Astrocyte (in vitro differentiated cells and primary cell): ENCODE results near the gene ELOVL7.

Source experiments
- EZH2 ChIP-seq: IDR thresholded peaks from 2 replicates; pipeline ENCODE4 v1.6.1; 2012; ENCODE audit warnings: mild to moderate bottlenecking, low read length, inconsistent platforms; ENCODE audit not compliant: insufficient read depth
- TF ChIP-seq, protein P1 (sequence below): IDR thresholded peaks from 2 replicates; pipeline ENCODE4 v1.5.1; 2011; ENCODE audit warnings: low read depth, mild to moderate bottlenecking, inconsistent platforms, low read length, moderate library complexity; ENCODE audit not compliant: insufficient read depth

DNA sequence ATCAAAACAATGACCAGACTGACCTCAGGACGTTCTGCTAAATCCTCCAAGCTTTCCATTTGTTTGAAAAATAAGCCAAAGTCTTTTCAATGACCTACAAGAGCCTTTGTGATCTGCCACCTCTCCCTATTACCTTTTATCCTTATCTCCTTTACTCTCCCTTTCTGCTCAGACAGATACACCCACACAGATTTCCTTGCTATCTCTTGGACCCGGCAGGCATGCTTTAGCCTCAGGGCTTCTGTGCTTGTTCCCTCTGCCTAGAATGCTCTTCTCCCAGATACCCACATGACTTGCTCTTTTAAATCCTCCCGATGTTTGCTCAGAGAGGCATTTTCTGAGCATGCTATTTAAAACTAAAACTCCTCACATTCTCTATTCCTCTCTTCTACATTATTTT, 8.9 kb upstream of the ELOVL7 start:
- no peak for TF ChIP-seq EZH2
- TF ChIP-seq, protein P1, sequence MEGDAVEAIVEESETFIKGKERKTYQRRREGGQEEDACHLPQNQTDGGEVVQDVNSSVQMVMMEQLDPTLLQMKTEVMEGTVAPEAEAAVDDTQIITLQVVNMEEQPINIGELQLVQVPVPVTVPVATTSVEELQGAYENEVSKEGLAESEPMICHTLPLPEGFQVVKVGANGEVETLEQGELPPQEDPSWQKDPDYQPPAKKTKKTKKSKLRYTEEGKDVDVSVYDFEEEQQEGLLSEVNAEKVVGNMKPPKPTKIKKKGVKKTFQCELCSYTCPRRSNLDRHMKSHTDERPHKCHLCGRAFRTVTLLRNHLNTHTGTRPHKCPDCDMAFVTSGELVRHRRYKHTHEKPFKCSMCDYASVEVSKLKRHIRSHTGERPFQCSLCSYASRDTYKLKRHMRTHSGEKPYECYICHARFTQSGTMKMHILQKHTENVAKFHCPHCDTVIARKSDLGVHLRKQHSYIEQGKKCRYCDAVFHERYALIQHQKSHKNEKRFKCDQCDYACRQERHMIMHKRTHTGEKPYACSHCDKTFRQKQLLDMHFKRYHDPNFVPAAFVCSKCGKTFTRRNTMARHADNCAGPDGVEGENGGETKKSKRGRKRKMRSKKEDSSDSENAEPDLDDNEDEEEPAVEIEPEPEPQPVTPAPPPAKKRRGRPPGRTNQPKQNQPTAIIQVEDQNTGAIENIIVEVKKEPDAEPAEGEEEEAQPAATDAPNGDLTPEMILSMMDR: no peak
